ENCODE data around the gene WIF1.

The WIF1 gene

GRCh38 chr12:65122703-65123102 lies 1.6 kb upstream of the WIF1 start:
- no peak for DNase-seq (ENCODE audit: low read depth in 2 of 2)

- DNase-seq (ENCODE audit: low read depth in 2 of 2): no peak
Observed at GRCh38 chr12:65121956-65122469, 908 bp upstream of the WIF1 start.

- no peak for DNase-seq (ENCODE audit: low read depth in 2 of 2)
Observed at GRCh38 chr12:65119063-65119462, 2.0 kb downstream of the WIF1 start.

GRCh38 chr12:65113621-65114035 lies 7.5 kb downstream of the WIF1 start:
- no peak for DNase-seq (ENCODE audit: low read depth in 2 of 2)

GRCh38 chr12:65106948-65107347 lies 14.2 kb downstream of the WIF1 start:
- DNase-seq (ENCODE audit: low read depth in 2 of 2): no peak

- DNase-seq (ENCODE audit: low read depth in 2 of 2): no peak
Observed at GRCh38 chr12:65100140-65100539, 21.0 kb downstream of the WIF1 start.

GRCh38 chr12:65099182-65099581 lies 21.9 kb downstream of the WIF1 start:
- no peak for DNase-seq (ENCODE audit: low read depth in 2 of 2)

- no peak for DNase-seq (ENCODE audit: low read depth in 2 of 2)
Observed at GRCh38 chr12:65098364-65098763, 22.7 kb downstream of the WIF1 start.

- DNase-seq (ENCODE audit: low read depth in 2 of 2): no peak
Observed at GRCh38 chr12:65094722-65095121, 26.4 kb downstream of the WIF1 start.

- no peak for DNase-seq (ENCODE audit: low read depth in 2 of 2)
Observed at GRCh38 chr12:65093606-65094005, 27.5 kb downstream of the WIF1 start.

- DNase-seq (ENCODE audit: low read depth in 2 of 2): no peak
Observed at GRCh38 chr12:65090461-65090860, 30.6 kb downstream of the WIF1 start.

GRCh38 chr12:65086236-65086635 lies 34.9 kb downstream of the WIF1 start:
- DNase-seq (ENCODE audit: low read depth in 2 of 2): no peak

GRCh38 chr12:65084579-65084978 lies 36.5 kb downstream of the WIF1 start:
- DNase-seq (ENCODE audit: low read depth in 2 of 2): no peak

- DNase-seq (ENCODE audit: low read depth in 2 of 2): no peak
Observed at GRCh38 chr12:65083581-65083980, 37.5 kb downstream of the WIF1 start.

- DNase-seq (ENCODE audit: low read depth in 2 of 2): no peak
Observed at GRCh38 chr12:65082406-65082805, 38.7 kb downstream of the WIF1 start.

- no peak for DNase-seq (ENCODE audit: low read depth in 2 of 2)
Observed at GRCh38 chr12:65081496-65081895, 39.6 kb downstream of the WIF1 start.

GRCh38 chr12:65074932-65075331 lies 46.2 kb downstream of the WIF1 start:
- no peak for DNase-seq (ENCODE audit: low read depth in 2 of 2)

GRCh38 chr12:65069336-65069735 lies 51.8 kb downstream of the WIF1 start:
- DNase-seq (ENCODE audit: low read depth in 2 of 2): no peak

GRCh38 chr12:65067383-65067782 lies 53.7 kb downstream of the WIF1 start:
- no peak for DNase-seq (ENCODE audit: low read depth in 2 of 2)

- DNase-seq (ENCODE audit: low read depth in 2 of 2): no peak
Observed at GRCh38 chr12:65055859-65056258, 65.2 kb downstream of the WIF1 start.

- no peak for DNase-seq (ENCODE audit: low read depth in 2 of 2)
Observed at GRCh38 chr12:65051218-65051617, 69.9 kb downstream of the WIF1 start.

GRCh38 chr12:65045269-65045668 lies 75.8 kb downstream of the WIF1 start:
- no peak for DNase-seq (ENCODE audit: low read depth in 2 of 2)

GRCh38 chr12:65039301-65039700 lies 81.8 kb downstream of the WIF1 start:
- DNase-seq (ENCODE audit: low read depth in 2 of 2): no peak

- DNase-seq (ENCODE audit: low read depth in 2 of 2): no peak
Observed at GRCh38 chr12:65025136-65025535, 96.0 kb downstream of the WIF1 start.

- no peak for DNase-seq (ENCODE audit: low read depth in 2 of 2)
Observed at GRCh38 chr12:65023485-65023884, 97.6 kb downstream of the WIF1 start.

Data from stimulated activated CD4-positive, alpha-beta T cell treated with anti-CD3 and anti-CD28 coated beads, Interleukin-4, amount 100 ng/mL, for 48 hours (primary cell).